K562 treated with DMSO at 1 percent for 12 hours (cell line): ENCODE results near the gene PURB. TPM values are rescaled to one million over a fixed set of nuclear protein-coding genes. Genes with fewer than 3 reads are reported as not detected.

ENCODE experiments used
- total RNA-seq: library from RNA; unstranded; fragments of 300-600 nt; gene quantifications from 2 replicates; pipeline ENCODE4 v1.2.3, GENCODE V29; 2022; ENCODE audit not compliant: insufficient read depth

Gene PURB
- 3.5 and 12.6 TPM in 2 replicates for total RNA-seq

GRCh38 chr7:44885394-44886317 lies at the start of gene PURB:
Gene PURB (minus strand): TSS chr7:44885530. CDS start chr7:44885348, 182 bp downstream.

GRCh38 chr7:44847920-44848634 lies 37.3 kb downstream of the PURB start, which contains the start of gene H2AZ2:
Gene H2AZ2 (minus strand): TSS chr7:44848087. CDS start chr7:44847971, 116 bp downstream.

Other genes starting within 250 kb of the PURB start
- gene ZMIZ2, start 136.7 kb downstream of the PURB start, total RNA-seq = 5.6 and 21.3 TPM in 2 replicates
- gene PPIA, start 88.8 kb downstream of the PURB start, total RNA-seq = 1,399 and 1,834 TPM in 2 replicates
- 291 and 358 TPM in 2 replicates for gene H2AZ2, start 37.4 kb downstream of the PURB start, total RNA-seq
- not detected in 2 replicates for gene MYO1G, start 93.5 kb upstream of the PURB start, total RNA-seq
- 33.8 and 41.7 TPM in 2 replicates for gene CCM2, start 114.7 kb upstream of the PURB start, total RNA-seq
- gene NACAD, start 203.4 kb upstream of the PURB start, total RNA-seq = not detected in 2 replicates
- gene TBRG4, start 226.2 kb upstream of the PURB start, total RNA-seq = 85.2 and 93.4 TPM in 2 replicates